Stimulated activated naive CD8-positive, alpha-beta T cell treated with anti-CD3 and anti-CD28 coated beads, Interleukin-15, Interleukin-2, amounts not matched to agents 100 U/mL and 50 U/mL, for 24 hours (primary cell): ENCODE measurements around the gene ROGDI.

Experiments used
- ATAC-seq: fragments of 150-1000 bp; cut with Tn5 transposase; one replicate; pipeline ENCODE4 v1.10.0; 2021
- DNase-seq: peaks from one replicate; pipeline ENCODE4 v3.0.0; 2021

Gene ROGDI

DNA sequence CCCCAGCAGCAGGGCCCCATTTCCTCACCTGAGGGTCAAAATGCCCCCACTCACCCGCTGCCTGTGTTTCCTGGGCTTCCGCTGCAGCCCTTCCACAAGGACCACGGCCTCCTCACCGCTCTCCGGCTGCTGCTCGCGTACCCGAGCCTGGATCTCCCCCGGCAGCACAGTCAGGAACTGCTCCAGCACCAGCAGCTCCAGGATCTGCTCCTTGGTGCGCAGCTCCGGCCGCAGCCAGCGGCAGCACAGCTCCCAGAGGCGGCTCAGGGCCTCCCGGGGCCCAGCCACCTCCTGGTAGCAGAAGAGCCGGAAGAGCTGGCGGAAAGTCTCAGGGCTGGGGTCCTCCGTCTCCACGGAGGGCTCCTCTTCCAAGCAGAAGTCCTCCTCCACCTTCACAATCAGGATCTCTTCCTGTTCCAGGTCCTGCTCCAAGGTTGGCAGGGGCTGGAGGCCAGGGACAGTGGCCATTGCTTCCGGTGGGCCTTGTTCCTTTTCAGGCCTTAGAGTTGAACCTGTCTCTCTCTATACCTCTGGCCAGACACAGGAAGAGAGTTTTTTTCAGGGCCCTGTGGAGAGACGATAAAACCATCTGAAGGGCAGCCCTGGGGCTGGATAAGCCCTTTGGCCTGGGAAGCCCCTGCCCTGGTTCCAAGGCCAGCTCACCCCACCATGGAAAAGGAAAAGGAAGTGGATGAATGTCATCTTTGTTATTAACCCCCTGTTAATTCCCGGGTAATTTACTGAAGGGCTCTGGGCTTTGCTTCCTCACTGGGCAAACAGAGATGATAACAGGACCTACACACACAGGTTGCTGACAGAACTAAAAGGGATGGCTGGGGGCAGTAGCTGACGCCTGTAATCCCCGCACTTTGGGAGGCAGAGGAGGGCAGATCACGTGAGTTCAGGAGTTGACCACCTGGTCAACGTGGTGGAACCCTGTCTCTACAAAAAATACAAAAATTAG is 36.6 kb downstream of the ROGDI start:
- DNase-seq (no peak), ATAC-seq (no peak)

DNA sequence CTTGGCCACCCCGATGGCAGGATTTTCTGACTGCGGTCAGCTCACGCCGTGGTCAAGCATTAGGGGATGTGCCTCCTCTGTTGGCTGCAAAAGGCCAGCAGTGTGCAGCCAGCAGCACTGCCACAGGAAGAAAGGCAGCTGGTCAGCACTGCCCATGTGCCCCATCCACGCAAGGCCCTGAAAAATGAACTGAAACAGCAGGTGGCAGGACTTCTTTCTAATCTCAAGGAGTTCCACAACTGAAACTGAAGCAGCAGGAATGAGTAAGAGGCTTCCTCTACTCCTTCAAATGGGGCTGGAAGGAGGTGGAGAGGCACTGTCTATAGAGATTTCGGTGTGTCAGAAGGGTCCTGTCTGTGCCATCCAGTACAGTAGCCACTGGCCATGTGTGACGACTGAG is 38.6 kb downstream of the ROGDI start:
- DNase-seq, result no peak
- ATAC-seq, result no peak

DNA sequence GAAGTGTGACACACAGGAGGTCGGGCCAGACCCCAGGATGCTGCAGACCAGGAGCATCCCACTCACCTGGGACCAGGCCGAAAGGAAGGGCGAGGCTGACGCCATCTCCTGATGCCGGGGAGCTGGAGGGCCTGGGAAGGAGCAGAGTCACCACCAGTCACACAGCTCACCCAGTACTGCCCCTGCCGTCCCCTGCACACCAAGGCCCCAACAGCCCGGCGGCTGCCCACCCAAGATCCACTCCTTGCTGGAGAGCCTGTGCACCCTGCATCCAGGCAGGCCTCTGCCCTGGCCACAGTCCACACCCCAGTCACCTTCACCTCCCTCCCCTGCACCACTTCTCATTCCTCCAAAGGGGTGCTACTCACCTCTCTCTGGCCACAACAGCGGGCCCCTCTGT is 40.2 kb downstream of the ROGDI start:
- DNase-seq (no peak), ATAC-seq (no peak)

DNA sequence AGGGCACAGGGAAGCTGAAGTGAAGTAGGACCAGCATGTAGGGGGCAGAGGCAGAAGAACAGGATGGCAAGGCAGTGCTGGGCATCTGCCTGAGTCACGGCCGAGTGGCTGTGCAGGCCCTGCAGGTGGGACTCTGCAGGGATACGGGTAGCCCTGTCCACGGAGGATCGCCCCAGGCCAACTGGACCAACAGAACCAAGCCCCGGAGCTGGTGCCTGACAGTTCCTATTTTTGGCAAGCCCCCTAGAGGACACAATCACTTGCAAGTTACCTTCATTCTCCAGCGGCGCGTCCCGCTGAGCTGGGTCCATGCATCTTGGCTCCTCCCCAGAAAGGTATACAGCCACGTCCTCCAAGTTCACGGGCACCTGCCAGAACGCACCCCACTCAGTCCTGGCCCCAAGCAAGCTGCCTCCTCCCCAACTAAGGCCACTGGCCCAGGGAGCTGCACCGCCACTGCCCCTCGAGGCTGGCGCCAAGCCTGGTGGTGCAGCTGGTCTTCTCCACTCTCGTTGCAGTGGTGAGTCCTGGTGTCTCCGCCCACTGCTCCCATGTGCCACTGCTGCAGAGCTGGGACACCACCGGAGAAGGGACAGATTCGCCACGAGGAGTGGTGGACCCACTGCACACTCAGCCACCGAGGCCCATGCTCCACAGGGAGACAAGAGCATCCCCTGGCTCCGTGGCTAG is 42.1 kb downstream of the ROGDI start:
- ATAC-seq (no peak), DNase-seq (no peak)

DNA sequence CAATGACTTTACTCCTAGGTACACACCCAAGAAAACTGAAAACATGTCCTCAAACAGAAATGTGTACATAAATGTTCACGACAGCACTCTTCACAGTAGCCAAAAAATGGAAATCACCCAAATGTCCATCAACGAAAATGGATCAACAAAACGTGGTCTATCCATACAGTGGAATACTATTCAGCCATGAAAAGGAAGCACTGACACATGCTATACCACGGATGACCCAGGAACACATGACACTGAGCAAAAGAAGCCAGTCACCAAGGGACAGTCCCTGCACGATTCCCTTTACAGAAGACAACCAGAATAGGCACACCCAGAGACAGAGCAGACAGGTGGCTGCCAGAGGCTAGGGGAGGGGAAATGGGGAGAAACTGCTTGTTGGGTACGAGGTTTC is 46.7 kb downstream of the ROGDI start:
- ATAC-seq, result no peak
- no peak for DNase-seq

DNA sequence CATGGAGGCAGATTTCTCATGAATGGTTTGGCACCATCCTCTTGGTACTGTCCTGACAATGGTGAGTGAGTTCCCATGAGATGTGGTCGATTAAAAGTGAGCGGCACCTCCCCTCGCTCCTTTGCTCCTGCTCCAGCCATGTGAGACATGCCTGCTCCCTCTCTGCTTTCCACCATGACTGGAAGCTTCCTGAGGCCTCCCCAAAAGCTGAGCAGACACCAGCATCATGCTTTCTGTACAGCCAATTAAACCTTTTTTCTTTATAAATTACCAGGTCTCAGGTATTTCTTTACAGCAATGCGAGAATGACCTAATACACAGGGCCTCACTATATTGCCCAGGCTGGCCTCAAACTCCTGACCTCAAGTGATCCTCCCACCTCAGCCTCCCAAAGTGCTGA is 47.6 kb downstream of the ROGDI start:
- no peak for DNase-seq
- ATAC-seq, result no peak

DNA sequence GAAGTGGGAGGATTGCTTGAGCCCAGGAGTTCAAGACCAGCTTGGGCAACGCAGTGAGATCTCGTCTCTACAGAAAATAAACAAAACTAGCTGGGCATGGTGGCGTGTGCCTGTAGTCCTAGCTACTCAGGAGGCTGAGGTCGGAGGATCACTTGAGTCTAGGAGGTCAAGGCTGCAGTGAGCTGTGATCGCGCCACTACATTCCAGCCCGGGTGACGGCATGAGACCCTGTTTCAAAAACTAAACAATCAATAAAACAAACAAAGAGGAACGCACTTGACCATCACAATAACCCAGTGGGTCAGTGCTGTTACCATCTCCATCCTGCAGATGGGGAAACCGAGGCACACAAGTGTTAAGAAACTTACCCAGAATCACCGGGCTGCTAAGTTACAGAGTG is 49.2 kb downstream of the ROGDI start:
- DNase-seq, result no peak
- no peak for ATAC-seq

DNA sequence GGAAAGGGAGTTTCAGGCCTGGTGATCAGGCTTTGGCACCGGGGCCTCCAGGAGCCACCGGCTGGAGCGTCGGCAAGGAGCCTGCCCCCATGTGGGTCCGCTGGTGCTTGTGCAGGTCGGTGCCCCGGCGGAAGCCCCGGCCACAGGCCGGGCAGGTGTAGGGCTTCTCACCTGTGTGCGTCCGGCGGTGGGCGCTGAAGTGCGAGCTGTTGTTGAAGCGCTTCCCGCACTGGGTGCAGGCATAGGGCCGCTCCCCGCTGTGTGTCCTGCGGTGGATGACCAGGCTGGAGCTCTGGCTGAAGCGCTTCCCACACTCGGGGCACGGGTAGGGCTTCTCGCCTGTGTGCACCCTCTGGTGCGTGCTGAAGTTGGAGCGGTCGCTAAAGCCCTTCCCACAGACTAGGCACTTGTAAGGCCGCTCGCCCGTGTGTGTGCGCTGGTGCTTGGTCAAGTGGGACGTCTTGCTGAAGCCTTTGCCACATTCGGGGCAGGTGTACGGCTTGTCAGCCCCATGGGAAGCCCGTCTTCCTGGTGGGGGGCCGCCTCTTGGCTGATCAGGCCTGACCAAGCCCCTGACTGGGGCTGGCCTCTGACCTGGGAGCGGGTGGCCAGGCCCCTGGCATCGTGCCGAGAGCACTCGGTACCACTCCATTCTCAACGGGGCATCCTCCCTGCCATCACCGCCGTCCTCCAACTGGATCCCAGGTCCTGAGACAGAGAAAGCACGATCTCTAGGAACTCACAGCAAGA is 49.9 kb downstream of the ROGDI start:
- DNase-seq (no peak), ATAC-seq (no peak)

DNA sequence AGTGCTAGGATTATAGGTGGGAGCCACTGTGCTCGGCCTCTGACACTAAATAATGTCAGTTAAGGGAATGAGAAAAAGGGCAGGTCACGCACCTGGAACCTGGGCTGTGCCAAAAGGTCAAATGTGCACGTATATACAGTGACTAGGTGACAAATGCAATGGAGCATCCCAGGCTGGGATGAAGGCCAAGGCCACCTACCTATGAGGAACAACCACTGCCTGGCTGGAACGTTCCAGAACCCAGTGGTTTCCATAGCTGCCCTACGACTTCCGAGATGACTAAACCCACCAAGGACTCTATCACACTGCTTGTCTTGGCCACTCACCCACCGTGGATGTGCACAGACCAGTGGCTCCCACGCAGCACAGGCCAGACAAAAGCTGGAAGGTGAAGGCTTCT is 51.5 kb downstream of the ROGDI start:
- no peak for DNase-seq
- no peak for ATAC-seq

DNA sequence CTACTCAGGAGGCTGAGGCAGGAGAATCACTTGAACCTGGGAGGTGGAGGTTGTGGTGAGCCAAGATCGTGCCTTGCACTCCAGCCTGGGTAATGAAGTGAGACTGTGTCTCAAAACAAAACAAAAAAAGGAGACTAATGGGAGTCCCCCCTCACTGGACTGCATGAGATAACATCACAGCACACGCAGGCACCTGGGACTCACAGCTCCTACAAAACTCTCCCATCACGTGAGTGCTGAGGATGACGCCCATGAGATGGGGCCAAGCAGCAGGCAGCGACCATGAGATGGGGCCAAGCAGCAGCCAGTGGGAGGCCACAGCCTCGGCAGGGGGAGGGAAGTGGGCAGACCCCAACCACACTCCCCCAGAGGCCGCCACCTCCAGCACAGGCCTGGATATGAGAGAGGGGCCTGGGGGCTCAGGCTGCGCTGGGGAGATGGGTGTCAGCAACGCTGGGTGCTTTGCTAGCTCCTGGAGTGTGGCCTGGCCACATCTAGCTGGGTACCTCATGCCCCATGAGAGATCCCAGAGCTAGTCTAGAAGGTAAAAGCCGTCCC is 52.7 kb downstream of the ROGDI start:
- no peak for ATAC-seq
- DNase-seq, result no peak

DNA sequence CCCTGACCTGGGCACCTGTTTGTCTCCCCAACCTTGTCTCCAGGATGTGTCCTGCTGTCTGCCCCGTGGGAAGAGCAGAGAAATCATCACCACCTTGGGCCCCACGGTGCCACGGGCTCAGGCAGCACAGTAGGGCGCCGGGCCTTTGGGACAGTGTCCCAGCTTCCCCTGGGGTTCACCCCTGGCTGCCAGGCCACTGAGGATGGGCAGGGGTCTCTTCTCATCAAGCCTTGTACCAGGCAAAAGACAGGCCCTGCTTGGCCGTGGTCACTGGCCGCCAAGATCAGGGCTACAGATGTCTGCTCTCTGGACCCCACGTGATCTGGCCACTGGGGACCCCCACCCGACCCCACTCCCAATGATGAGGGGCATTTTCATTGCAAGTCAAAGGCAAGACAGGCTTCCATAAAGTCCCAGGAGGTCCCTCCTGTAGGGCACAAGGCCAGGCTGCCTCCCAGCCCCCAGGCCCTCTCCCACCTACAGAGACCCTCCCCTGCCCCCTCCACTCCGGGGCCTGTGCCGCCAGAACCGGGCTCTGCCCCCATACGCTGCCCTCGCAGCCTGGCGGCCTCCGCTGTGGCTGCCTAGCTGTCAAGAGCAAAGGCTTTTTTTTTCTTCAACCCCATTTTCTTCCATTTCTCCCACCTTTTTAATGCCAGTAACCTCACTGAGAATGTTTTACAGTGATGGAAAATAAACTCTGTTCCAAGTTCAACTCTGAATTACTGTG is 53.6 kb downstream of the ROGDI start:
- DNase-seq (no peak), ATAC-seq (no peak)

DNA sequence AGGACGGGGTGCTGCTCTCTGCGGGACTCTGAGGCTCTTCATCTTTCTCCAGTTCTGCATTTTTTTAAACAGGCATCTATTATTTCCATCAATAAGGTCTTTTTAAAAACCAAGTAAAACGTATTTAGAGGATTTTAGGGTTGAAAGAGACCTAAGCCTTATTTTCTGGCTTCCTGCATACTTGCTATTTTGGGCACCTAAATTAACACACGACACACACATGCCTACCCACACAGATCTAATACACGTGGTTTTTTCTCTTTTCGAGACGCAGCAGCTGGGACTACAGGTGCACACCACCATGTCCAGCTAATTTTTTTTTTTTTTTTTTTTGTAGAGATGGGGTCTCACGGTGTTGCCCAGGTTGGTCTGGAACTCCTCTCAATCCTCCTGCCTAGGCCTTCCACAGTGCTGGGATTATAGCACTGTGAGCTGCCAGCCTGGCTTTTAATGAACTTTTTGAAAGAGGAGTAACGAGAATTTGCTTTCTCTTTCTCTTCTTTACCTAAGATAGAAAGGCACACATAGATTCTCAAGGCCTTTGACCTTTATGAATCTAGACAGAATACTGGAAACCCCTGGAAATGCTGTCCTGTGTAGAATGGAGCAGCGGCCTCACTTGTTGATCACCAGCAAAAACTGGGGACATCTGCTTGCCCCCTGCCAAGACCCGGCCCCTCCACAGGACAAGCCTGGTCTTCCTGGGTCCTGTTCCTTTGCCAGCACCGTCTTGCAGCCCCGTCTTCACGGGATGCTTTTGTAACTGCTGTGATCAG is 54.3 kb downstream of the ROGDI start:
- no peak for ATAC-seq

DNA sequence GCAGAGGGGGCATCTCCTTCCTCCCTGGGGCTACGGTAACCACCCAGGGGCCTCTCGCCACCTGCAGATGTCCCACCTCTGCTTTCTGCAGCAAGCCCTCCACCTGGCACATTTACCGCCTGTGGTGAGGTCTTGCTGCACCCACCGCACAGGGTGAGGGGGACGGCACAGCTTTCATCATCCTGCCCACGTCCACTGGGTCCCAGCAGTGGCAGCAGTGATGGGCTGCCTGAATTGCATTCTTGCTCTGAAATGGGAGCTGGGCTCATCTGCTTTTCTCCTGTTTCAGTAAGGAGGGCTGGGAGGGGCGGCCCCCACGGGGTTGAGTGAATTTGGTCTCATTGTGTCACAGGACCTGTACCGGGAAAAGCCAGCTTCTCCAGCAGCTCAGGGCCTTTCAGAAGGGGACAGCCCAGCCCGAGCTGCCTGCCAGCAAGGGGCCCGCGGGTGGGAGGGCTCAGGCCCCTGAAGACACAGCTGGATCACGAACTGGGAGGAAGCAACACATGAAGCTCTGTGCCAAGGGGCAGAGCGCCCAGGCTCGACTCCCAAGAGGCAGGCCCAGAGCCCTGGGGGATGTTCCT is 55.4 kb downstream of the ROGDI start:
- DNase-seq (no peak), ATAC-seq (no peak)

More for the DNA sequence above, 54.3 kb downstream of the ROGDI start:
- DNase-seq, result no peak
